Measurements from ENCODE around the gene EIF2AK3. TPM values are rescaled to one million over a fixed set of nuclear protein-coding genes. Genes with fewer than 3 reads are reported as not detected.
"Not testable (repeated sequence)": the region's sequence is repeated elsewhere in the genome, so short reads cannot be mapped to it uniquely, and the experiment has no call there.

The EIF2AK3 gene
- total RNA-seq, 1 donor from 2014 or later, result 17.1 TPM

DNA sequence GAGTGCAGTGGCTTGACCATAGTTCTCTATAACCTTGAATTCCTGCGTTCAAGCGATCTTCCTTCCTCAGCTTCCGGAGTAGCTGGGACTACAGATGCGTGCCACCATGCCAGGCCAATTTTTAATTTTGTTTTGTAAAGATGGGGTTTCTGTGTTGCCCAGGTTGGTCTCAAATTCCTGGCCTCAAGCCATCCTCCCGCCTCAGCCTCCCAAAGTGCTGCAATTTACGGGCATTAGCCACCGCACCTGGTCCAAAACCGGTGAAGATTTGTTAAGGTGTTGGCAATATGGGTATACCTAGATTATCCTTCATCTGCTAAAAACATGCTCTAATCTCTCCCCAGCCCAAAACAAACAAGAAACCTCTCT lies 1.3 kb upstream of the EIF2AK3 start:
- no peak overlapping the region for H3K27ac Mint-ChIP-seq (ENCODE audit: unreplicated experiment)
- TF ChIP-seq CTCF (IDR thresholded peaks at IDR 0.05; ENCODE audit: unreplicated experiment), result no peak
- H3K9me3 Mint-ChIP-seq (ENCODE audit: unreplicated experiment), result no peaks in the 10 kb centered on the region
- no peaks in the 10 kb centered on the region for H3K36me3 Mint-ChIP-seq (ENCODE audit: low read depth, unreplicated experiment)
- H3K4me1 Mint-ChIP-seq (ENCODE audit: unreplicated experiment), result peaks cover 14% of the 10 kb centered on the region
- H3K4me3 Mint-ChIP-seq (ENCODE audit: unreplicated experiment), result peak overlapping the region; percentile 72
- DNase-seq (ENCODE audit: low spot score), result no peak
- peaks cover 2% of the 10 kb centered on the region for H3K27me3 Mint-ChIP-seq (ENCODE audit: unreplicated experiment)

DNA sequence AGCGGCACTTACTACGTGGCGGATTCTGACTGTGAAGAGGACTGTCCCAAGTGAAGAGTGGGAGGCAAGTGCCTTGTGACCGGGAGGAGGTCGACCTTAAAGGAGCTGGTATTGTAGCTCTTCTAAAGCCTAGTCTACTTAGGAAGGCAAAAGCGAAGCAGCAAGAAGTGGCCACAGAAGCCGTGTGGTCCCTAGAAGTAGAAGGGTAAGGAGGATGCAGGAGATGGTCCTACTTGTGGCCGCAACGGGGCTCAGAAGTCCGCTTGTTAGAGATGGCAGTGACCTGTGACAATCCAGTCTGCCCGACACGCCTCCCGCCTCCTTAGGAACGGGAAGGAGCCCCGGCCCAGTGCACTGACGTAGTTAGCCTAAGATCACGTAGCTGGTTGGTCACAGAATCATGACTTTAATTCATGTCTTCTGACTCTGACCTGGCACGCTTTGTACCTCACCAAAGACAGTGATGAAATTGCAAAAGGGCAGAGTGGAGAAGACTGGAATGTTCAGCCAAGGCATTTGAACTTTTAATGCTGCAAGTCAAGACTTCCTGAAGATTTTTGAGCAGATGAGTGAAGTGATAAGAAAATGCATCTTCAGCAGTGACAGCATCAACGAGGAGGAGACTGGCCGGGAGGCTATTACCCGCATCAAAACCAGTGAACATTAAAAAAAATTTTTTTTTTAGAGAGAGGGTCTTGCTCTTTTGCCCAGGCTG lies 749 bp upstream of the EIF2AK3 start:
- TF ChIP-seq CTCF (IDR thresholded peaks at IDR 0.05; ENCODE audit: unreplicated experiment), result no peak
- Mint-ChIP-seq H3K27ac (ENCODE audit: unreplicated experiment) (no peak overlapping the region), H3K36me3 (ENCODE audit: low read depth, unreplicated experiment) (no peaks in the 10 kb centered on the region), H3K27me3 (ENCODE audit: unreplicated experiment) (peaks cover 2% of the 10 kb centered on the region), H3K4me3 (ENCODE audit: unreplicated experiment) (no peak overlapping the region), H3K9me3 (ENCODE audit: unreplicated experiment) (no peaks in the 10 kb centered on the region), H3K4me1 (ENCODE audit: unreplicated experiment) (peaks cover 14% of the 10 kb centered on the region)
- peak; percentile 71 for DNase-seq (ENCODE audit: low spot score)

DNA sequence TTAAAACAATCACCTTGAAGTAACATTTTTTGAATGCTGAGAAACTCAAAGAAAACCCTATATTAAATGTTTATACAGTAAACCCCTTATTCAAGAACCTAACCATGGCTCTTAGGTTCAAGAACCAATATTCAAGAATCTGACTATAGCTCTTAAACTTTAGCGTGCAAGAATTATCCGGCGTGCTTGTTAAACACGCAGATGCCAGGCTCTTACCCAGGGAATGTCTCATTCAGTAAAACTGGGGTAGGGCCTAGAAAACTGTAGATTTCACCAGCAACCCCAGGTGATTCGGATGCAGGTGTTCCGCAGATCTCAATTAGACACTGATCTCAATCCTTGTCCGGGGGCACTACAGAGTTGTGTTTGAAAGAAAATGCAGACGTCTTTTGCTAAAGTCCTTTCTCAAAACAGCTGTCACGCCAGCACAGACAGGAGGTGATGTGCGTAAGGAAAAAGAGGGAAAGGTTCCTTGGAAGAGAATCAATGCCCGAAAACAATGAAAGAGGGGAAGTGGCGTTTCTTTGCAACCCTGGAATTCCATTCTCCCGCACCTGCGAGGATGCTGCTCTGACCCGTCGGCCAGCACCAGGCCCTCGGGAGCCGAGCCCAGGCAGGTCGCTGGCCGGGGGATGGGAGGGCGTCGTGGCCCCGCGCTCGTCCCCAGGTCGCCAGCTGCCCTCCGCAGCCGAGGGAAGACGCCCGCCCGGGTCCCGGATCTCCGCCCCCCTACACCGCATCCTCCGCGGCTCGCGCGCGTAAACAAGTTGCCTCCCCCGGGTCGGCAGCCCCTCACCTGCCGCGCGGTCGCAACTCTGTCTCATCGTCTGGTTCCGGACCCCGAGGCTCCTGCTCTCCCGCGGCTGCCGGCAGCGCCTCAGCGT lies 851 bp downstream of the EIF2AK3 start:
- H3K4me1 Mint-ChIP-seq (ENCODE audit: unreplicated experiment), result peaks cover 14% of the 10 kb centered on the region
- H3K4me3 Mint-ChIP-seq (ENCODE audit: unreplicated experiment), result peak overlapping the region; percentile 96
- peak overlapping the region; percentile 86 for H3K27ac Mint-ChIP-seq (ENCODE audit: unreplicated experiment)
- DNase-seq (ENCODE audit: low spot score), result peak; percentile 44
- TF ChIP-seq CTCF (IDR thresholded peaks at IDR 0.05; ENCODE audit: unreplicated experiment), result no peak
- H3K9me3 Mint-ChIP-seq (ENCODE audit: unreplicated experiment), result no peaks in the 10 kb centered on the region
- H3K27me3 Mint-ChIP-seq (ENCODE audit: unreplicated experiment), result peaks cover 2% of the 10 kb centered on the region
- no peaks in the 10 kb centered on the region for H3K36me3 Mint-ChIP-seq (ENCODE audit: low read depth, unreplicated experiment)

DNA sequence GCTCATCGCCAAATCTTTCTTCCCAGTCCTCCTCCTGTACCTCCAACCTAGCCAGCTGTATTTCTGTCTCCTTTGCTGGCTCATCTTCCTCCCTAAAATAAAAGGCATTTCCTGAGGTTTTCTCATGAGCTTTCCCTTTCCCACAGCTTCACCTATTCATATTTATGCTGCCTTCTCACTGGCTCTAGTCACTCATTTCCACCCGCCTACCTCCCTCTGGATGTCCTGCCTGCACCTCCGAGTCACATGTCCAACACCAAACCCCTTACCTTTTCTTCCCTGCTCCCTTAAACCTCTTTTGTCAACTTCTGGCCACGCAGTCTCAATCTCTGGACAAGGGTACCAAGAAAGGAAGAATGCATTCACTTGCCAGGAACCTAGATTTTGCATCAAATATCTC lies 2.8 kb downstream of the EIF2AK3 start:
- peaks cover 2% of the 10 kb centered on the region for H3K27me3 Mint-ChIP-seq (ENCODE audit: unreplicated experiment)
- TF ChIP-seq CTCF (IDR thresholded peaks at IDR 0.05; ENCODE audit: unreplicated experiment), result no peak
- no peak overlapping the region for H3K4me3 Mint-ChIP-seq (ENCODE audit: unreplicated experiment)
- H3K36me3 Mint-ChIP-seq (ENCODE audit: low read depth, unreplicated experiment), result no peaks in the 10 kb centered on the region
- H3K27ac Mint-ChIP-seq (ENCODE audit: unreplicated experiment), result no peak overlapping the region
- DNase-seq (ENCODE audit: low spot score), result no peak
- H3K4me1 Mint-ChIP-seq (ENCODE audit: unreplicated experiment), result peaks cover 16% of the 10 kb centered on the region
- H3K9me3 Mint-ChIP-seq (ENCODE audit: unreplicated experiment), result no peaks in the 10 kb centered on the region

GRCh38 chr2:88623831-88624465 lies 3.3 kb downstream of the EIF2AK3 start:
- H3K9me3 Mint-ChIP-seq (ENCODE audit: unreplicated experiment); H3K27me3 Mint-ChIP-seq (ENCODE audit: unreplicated experiment); H3K36me3 Mint-ChIP-seq (ENCODE audit: low read depth, unreplicated experiment); H3K27ac Mint-ChIP-seq (ENCODE audit: unreplicated experiment); H3K4me3 Mint-ChIP-seq (ENCODE audit: unreplicated experiment); DNase-seq (ENCODE audit: low spot score): not testable (repeated sequence)
- peaks cover 12% of the 10 kb centered on the region for H3K4me1 Mint-ChIP-seq (ENCODE audit: unreplicated experiment)

All from endothelial cell (in vitro differentiated cells).